ENCODE measurements around the gene HJV. TPM values are rescaled to one million over a fixed set of nuclear protein-coding genes. Genes with fewer than 3 reads are reported as not detected.

HJV gene
- total RNA-seq, 2 donors from 2014 or later = 73.3 to 153 TPM

DNA sequence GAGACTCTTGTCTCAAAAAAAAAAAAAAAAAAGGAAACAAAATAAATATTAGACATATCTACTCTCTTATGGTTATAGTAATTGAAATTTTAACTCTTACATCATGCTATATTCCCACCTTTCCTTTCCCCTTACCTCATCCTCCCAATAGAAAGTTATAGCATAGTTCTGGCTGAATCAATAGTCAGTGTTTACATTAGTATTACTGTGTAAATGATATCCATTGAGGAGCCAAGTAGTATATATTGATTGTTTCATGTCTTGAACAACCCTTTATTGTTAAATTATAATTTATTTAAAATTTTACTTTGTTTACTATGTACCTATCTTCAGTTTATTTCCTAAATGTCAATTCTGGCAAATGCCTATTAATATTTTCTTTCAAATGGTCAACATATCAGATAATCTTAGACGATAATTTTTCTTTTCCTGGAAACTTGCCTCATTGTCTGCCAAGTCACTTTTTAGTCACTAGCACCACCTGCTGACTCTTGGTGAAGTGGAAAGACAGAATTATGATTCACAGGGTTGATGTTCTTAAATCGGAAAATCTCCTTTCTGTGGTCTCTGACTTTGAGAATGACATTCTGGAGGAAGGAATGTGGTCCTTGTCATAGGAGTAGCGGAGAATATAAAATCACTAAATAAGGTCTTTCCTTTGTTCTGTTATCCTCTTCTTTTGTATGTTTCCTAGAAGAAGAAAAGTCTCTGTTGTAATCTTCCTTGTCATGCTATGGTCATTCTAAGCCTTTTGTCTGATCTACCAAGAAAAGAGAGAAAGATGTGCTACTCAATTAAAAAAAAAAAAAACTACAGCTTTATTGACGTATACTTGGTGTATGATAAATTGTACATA is 8.6 kb downstream of the HJV start:
- H3K27ac ChIP-seq = no peak overlapping the region
- H3K4me1 ChIP-seq = peaks cover 0 to 2% of the 10 kb centered on the region in 2 donors
- DNase-seq (ENCODE audit: low spot score) = no peak
- H3K27me3 ChIP-seq = no peaks in the 10 kb centered on the region
- H3K9me3 ChIP-seq = no peaks in the 10 kb centered on the region
- no peak overlapping the region for H3K4me3 ChIP-seq
- H3K36me3 ChIP-seq = no peaks in the 10 kb centered on the region
- TF ChIP-seq CTCF (IDR thresholded peaks at IDR 0.05) = peak; percentile 40 to 81

GRCh38 chr1:146010126-146010738 is 11.3 kb downstream of the HJV start:
- Histone ChIP-seq H3K27ac (peak overlapping the region; percentile 49 to 60), H3K9me3 (no peaks in the 10 kb centered on the region), H3K4me3 (no peak overlapping the region), H3K27me3 (no peaks in the 10 kb centered on the region), H3K36me3 (no peaks in the 10 kb centered on the region), H3K4me1 (peaks cover 0 to 8% of the 10 kb centered on the region in 2 donors)
- DNase-seq (ENCODE audit: low spot score) = no peak
- no peak for TF ChIP-seq CTCF (IDR thresholded peaks at IDR 0.05)

DNA sequence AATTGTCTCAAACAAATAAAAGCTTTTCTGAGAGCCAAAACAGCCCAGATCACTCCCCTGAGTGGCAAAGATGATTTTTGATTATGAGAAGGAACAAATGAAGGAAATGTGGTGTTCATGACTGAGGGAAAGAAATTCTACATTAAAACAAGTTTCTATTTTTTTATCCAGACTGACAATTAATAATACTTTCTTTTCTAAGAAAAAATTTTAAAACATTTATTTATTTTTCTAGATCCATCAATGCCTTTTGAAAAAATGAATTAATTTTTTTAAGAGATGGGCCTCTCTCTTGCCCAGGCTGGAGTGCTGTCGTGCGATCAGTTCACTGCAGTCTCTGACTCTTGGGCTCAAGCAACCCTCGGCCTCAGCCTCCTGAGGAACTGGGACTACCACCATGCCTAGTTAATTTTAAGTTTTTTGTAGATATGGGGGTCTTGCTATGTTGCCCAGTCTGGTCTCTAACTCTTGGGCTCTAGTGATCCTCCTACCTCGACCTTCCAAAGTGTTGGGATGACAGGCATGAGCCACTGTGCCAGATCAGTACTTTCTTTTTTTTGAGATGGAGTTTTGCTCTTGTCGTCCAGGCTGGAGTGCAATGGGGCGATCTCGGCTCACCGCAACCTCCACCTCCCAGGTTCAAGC is 13.9 kb downstream of the HJV start:
- TF ChIP-seq CTCF (IDR thresholded peaks at IDR 0.05) = peak in 1 of 2 donors; percentile 8
- Histone ChIP-seq H3K36me3 (no peaks in the 10 kb centered on the region), H3K4me3 (peak overlapping the region in 1 of 2 donors; percentile 24), H3K9me3 (no peaks in the 10 kb centered on the region), H3K27ac (peak overlapping the region; percentile 75 to 84), H3K4me1 (peaks cover 0 to 8% of the 10 kb centered on the region in 2 donors), H3K27me3 (no peaks in the 10 kb centered on the region)
- no peak for DNase-seq (ENCODE audit: low spot score)

DNA sequence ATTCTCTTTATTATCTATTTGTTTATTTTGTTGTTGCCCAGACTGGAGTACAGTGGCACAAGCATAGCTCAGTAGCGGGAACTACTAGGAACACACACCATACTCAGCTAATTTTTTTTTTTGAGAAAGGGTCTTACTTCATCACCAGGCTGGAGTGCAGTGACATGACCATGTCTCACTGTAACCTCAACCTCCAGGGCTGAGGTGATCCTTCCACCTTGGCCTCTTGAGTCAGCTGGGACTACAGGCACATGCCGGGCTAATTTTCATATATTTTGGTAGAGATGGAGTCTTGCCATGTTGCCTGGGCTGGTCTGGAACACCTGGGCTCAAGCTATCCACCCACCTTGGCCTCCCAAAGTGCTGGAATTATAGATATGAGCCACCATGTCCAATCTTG is 19.8 kb downstream of the HJV start:
- Histone ChIP-seq H3K4me1 (peaks cover 0 to 31% of the 10 kb centered on the region in 2 donors), H3K27me3 (no peaks in the 10 kb centered on the region), H3K27ac (peak overlapping the region in 1 of 2 donors; percentile 98), H3K4me3 (no peak overlapping the region), H3K36me3 (no peaks in the 10 kb centered on the region), H3K9me3 (no peaks in the 10 kb centered on the region)
- DNase-seq (ENCODE audit: low spot score) = no peak
- TF ChIP-seq CTCF (IDR thresholded peaks at IDR 0.05) = no peak

DNA sequence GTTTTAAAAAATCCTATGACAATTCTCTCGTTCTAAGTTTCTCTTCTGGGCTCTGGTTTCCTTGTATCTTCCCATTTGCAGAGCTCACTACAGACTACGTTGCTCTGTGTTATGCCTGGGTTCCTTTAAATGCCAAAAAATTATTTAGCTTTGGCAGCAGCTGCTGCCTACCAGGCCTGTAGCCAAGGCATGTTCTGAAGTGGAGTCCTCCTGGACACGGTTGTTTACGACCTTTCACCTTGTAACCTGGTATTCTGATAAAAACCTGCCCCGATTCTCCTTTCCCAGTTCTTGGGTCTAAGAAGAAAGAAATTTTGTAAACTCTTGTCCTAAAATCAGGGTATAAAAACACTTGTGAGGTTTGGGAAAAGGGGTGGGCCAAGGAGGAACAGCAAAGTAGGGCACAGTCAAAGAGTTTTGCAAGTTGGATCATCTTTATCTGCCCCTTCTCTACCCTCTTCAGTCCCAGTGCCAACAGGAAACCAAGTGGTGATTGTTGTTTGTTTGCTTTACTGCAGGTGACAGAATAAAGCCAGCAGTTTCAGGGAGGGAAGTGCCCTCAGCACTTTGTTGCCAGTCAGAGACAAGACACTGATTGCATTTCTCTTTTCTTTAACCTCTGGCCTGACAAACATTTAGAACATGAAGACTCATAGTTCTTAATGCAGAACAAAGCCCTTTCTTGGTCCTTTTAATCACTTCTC is 22.1 kb downstream of the HJV start:
- H3K4me1 ChIP-seq = peaks cover 0 to 31% of the 10 kb centered on the region in 2 donors
- no peak for DNase-seq (ENCODE audit: low spot score)
- H3K9me3 ChIP-seq = no peaks in the 10 kb centered on the region
- peak overlapping the region; percentile 98 for H3K27ac ChIP-seq
- peak overlapping the region; percentile 74 to 92 for H3K4me3 ChIP-seq
- peaks cover 19% of the 10 kb centered on the region for H3K36me3 ChIP-seq
- TF ChIP-seq CTCF (IDR thresholded peaks at IDR 0.05) = no peak
- H3K27me3 ChIP-seq = no peaks in the 10 kb centered on the region

All from right atrium auricular region (tissue), 2 donors.